Prostate gland (tissue), 2 donors: ENCODE results near the gene SKIL.

Experiments
- POLR2AphosphoS5 ChIP-seq: sonication (generic); formaldehyde crosslinking; IDR thresholded peaks from one replicate; pipeline ENCODE4 v1.6.1; 2017; ENCODE audit warnings: antibody characterized with exemption
- TF ChIP-seq, protein P1 (sequence below), 4 experiments: fragments of 200-600 bp in 2 of 4; fragments of 450-650 bp in 2 of 4; sonication (generic) in 2 of 4; IDR thresholded peaks; 1 replicate in 3 of 4; 2 replicates in 1 of 4; pipeline ENCODE4 v1.5.1; 2016 to 2019; ENCODE audit warnings: antibody characterized with exemption in 4 of 4, mild to moderate bottlenecking in 2 of 4, moderate library complexity in 2 of 4

- TF ChIP-seq, protein P1, sequence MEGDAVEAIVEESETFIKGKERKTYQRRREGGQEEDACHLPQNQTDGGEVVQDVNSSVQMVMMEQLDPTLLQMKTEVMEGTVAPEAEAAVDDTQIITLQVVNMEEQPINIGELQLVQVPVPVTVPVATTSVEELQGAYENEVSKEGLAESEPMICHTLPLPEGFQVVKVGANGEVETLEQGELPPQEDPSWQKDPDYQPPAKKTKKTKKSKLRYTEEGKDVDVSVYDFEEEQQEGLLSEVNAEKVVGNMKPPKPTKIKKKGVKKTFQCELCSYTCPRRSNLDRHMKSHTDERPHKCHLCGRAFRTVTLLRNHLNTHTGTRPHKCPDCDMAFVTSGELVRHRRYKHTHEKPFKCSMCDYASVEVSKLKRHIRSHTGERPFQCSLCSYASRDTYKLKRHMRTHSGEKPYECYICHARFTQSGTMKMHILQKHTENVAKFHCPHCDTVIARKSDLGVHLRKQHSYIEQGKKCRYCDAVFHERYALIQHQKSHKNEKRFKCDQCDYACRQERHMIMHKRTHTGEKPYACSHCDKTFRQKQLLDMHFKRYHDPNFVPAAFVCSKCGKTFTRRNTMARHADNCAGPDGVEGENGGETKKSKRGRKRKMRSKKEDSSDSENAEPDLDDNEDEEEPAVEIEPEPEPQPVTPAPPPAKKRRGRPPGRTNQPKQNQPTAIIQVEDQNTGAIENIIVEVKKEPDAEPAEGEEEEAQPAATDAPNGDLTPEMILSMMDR (IDR thresholded peaks at IDR 0.05), result no peak
- TF ChIP-seq POLR2AphosphoS5, result no peak
Observed at GRCh38 chr3:170437696-170438407, 80.3 kb downstream of the SKIL start.
